ENCODE data around the gene MICAL3.

The MICAL3 gene

GRCh38 chr22:17794726-17795542 is 229.4 kb downstream of the MICAL3 start:
- DNase-seq (ENCODE audit: low read depth in 2 of 2): no peak

GRCh38 chr22:17792854-17793434 is 231.4 kb downstream of the MICAL3 start:
- no peak for DNase-seq (ENCODE audit: low read depth in 2 of 2)

GRCh38 chr22:17792299-17792698 is 232.1 kb downstream of the MICAL3 start:
- DNase-seq (ENCODE audit: low read depth in 2 of 2): no peak

GRCh38 chr22:17791196-17791595 is 233.2 kb downstream of the MICAL3 start:
- DNase-seq (ENCODE audit: low read depth in 2 of 2): no peak

GRCh38 chr22:17789379-17790200 is 234.8 kb downstream of the MICAL3 start:
- no peak for DNase-seq (ENCODE audit: low read depth in 2 of 2)

GRCh38 chr22:17788528-17789378 is 235.6 kb downstream of the MICAL3 start:
- no peak for DNase-seq (ENCODE audit: low read depth in 2 of 2)

- DNase-seq (ENCODE audit: low read depth in 2 of 2): no peak
Observed at GRCh38 chr22:17787716-17788330, 236.5 kb downstream of the MICAL3 start.

- DNase-seq (ENCODE audit: low read depth in 2 of 2): no peak
Observed at GRCh38 chr22:17787241-17787640, 237.1 kb downstream of the MICAL3 start.

- no peak for DNase-seq (ENCODE audit: low read depth in 2 of 2)
Observed at GRCh38 chr22:17786435-17787161, 237.8 kb downstream of the MICAL3 start.

- no peak for DNase-seq (ENCODE audit: low read depth in 2 of 2)
Observed at GRCh38 chr22:17785185-17786184, 238.9 kb downstream of the MICAL3 start.

GRCh38 chr22:17784776-17785175 is 239.6 kb downstream of the MICAL3 start:
- no peak for DNase-seq (ENCODE audit: low read depth in 2 of 2)

- DNase-seq (ENCODE audit: low read depth in 2 of 2): no peak
Observed at GRCh38 chr22:17783773-17784480, 240.4 kb downstream of the MICAL3 start.

- no peak for DNase-seq (ENCODE audit: low read depth in 2 of 2)
Observed at GRCh38 chr22:17783312-17783711, 241.0 kb downstream of the MICAL3 start.

GRCh38 chr22:17782621-17783020 is 241.7 kb downstream of the MICAL3 start:
- DNase-seq (ENCODE audit: low read depth in 2 of 2): no peak

GRCh38 chr22:17782158-17782557 is 242.2 kb downstream of the MICAL3 start:
- no peak for DNase-seq (ENCODE audit: low read depth in 2 of 2)

- peak; percentile 29 to 43 for DNase-seq (ENCODE audit: low read depth in 2 of 2)
Observed at GRCh38 chr22:17781319-17782031, 242.9 kb downstream of the MICAL3 start.

- no peak for DNase-seq (ENCODE audit: low read depth in 2 of 2)
Observed at GRCh38 chr22:17780741-17781318, 243.5 kb downstream of the MICAL3 start.

Measured in fibroblast of skin of left quadriceps (primary cell).